NCI-H2107 (cell line): ENCODE data around the gene NTN3.
A peak's percentile ranks its signal among the peaks of the same experiment; 100 is the strongest.

Source experiments
- DNase-seq: peaks from one replicate; lab custom pipeline; 2025; lab: John Stamatoyannopoulos, UW

NTN3 gene

DNA sequence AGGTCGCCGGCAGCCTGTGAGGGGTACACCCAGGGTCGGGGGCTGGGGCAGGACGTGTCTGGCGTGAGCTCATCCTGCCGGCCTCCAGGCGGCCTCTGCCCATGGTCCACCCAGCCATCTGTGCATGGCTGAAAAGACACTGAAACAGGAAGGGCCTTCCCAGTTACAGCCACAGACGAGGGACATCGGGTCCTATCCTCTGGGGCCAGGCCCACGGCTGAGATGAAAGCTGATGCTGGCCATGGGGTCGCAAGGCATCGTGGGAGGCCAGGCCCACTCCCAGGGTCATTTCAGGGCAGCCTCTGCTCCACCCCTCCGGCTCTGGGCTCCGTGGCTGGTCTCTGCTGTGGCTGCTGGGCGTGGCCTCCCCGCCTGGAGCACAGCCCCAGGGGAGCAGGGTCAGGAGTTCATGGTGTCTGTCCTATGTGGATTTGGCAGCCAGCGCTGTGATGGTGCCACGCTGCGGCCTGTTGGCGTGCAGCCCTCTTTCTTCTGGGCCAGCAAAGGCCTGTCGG, 26.1 kb downstream of the NTN3 start:
- DNase-seq, result peak; percentile 43

DNA sequence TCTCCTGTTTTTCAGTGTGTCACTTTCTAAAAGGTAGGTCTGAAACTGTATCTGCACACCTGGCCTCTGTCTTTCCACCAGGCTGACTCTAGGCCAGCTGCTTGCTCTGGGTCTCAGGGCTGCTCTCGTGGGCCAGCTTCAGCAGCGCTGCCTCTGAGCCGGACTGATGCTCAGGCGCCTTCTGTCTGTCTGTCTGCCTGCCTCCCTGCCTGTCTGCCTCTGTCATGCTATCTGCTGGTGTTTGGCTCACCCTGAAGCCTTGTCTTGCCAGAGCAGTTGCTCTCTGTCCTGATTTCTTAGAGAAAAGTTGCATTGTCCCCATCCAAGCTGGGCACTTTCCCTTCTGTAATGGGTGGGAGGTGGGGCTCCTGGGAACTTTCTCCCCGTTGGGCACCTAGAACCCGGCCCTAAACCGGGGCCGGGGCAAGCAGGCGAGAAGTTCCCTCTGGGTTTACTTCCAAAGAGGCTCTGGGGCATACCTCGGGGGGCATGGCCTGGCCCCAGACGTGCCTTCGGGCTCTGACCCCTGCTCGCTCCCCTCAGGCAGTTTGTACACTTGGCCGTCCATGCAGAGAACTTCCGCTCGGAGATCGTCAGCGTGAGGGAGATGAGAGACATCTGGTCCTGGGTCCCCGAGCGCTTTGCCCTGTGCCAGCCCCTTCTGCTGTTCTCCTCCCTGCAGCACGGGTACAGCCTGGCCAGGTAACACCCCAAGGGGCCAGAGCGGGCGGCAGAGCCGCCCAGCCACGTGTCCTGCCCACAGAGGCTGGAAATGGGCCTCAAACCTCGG, 26.8 kb downstream of the NTN3 start:
- DNase-seq, result no peak

DNA sequence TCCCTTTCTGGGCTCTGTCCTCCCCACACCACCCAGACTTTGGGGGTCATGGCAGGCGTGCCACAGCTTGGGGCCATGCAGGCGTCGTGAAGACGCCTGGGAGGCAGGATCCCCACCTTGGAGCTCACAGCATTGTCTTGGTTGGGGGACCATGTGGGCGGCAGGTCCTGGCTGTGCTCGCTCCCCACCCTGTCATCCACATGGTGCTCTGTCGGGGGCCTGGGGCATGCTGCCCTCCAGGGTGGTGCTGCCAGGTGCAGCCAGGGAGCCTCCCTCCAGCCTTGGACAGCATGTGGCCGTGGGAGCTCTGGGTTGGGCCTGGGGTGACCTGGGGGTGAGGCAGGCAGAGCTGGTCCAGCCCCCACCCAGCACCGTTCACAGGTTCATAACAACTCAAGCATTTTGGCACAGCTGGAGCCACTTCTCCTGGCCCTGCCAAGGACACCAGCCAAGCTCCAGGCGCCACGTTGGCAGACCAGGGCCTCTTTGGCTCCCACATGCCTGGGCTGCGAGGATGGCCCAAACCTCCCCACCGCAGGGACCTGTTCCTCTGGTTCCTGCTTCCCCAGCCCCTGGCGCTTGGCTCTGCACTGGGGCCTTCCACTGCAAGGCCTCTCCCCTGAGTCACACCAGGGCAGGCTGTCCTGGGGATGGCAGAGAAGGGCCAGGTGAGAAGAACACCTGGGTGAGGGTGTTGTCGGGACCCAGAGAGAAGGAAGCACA, 27.6 kb downstream of the NTN3 start:
- no peak for DNase-seq

DNA sequence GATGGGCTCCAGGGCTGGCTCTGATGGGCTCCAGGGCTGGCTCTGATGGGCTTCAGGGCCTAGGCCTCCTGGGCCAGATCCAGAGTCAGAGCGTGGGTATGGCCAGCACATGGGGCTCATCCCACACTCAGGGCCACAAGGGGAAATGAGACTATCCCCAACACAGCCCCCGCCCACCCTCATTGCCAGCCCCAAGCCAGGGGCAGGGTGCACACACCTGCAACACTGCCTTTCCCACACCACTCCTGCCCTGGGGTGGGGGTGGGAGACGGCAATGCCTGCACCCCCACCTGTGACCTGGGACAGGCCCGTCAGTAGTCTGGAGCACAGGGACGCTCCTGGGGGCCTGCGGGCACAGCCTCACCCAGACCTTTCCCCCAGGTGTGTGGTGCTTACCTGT, 28.4 kb downstream of the NTN3 start:
- DNase-seq, result no peak

DNA sequence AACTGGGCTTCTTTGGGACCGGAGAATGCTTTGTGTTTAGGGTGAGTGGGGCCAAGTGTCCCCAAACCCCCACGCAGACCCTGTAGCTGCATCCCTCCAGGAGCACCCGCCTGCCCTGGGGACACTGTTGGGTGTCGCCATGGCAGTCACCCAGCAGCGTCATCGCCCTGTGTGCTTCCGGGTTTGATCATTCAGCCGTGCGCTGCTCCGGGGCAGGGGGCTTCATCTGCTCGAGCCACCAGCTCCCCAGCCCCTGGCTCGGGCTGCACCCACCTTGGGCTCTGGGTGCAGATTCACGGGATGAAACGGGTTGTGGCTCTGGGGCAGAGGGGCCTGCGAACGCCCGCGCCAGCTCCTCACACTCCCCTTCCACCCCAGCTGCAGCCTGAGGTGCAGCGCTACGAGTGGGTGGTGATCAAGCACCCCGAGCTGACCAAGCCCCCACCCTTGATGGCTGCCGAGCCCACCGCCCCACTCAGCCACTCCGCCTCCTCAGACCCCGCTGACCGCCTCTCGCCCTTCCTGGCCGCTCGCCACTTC, 28.9 kb downstream of the NTN3 start:
- no peak for DNase-seq

DNA sequence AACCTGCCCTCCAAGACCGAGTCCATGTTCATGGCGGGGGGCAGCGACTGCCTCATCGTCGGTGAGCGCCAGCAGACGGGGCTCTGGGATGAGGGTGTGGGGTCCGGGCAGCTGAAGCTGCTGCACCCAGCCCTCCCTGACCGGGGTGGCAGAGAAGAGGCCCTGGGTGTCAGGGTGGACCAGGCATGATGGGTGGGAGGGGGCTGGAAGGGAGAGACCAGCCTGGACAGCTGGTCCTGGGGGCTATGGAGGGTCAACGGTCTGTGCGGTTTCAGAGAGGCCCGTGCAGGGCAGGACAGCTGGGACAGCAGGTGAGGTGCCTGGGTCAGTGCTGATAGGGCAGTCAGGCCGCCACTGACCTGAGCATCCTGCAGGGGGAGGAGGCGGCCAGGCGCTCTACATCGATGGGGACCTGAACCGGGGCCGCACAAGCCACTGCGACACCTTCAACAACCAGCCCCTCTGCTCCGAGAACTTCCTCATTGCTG, 29.4 kb downstream of the NTN3 start:
- no peak for DNase-seq

DNA sequence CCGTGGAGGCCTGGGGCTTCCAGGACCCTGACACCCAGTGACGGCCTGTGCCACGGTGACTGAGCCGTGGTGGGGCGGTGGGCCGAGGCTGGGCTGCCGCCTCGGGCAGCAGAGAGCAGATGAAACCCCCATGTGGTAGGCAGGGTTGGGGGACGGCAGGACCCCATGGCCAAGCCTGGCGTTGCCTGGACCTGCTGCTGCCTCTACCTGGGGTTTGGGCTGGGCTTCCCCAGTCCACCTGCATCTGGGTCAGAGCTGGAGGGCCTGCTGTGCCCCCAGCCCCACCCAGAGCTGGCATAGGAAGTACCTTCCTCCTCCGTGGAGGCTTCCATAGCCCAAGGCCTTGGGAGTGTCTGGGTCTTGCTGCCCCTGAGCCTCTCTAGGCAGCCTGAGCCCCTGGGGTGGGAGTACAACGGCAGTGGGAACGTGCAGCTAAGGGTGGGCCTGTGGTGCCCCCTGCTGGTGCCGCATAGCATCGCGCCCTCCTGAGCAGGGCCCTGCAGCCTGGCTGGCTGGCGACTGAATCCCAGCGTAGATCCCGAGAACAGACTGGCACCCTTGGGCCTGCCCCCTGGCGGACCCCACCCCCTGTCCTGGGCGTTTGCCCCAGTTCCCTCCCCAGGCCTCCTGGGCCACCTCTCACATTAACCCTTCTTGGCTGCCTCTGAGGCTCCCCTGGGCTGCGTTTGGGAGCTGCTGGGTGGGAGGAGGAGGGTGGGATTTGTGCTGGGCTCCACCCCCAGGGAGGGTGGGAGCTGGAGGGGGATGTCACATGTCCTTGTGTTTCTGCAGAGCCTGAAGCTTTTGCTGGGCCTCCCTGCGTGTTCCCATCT, 30.0 kb downstream of the NTN3 start:
- DNase-seq, result peak; percentile 80

DNA sequence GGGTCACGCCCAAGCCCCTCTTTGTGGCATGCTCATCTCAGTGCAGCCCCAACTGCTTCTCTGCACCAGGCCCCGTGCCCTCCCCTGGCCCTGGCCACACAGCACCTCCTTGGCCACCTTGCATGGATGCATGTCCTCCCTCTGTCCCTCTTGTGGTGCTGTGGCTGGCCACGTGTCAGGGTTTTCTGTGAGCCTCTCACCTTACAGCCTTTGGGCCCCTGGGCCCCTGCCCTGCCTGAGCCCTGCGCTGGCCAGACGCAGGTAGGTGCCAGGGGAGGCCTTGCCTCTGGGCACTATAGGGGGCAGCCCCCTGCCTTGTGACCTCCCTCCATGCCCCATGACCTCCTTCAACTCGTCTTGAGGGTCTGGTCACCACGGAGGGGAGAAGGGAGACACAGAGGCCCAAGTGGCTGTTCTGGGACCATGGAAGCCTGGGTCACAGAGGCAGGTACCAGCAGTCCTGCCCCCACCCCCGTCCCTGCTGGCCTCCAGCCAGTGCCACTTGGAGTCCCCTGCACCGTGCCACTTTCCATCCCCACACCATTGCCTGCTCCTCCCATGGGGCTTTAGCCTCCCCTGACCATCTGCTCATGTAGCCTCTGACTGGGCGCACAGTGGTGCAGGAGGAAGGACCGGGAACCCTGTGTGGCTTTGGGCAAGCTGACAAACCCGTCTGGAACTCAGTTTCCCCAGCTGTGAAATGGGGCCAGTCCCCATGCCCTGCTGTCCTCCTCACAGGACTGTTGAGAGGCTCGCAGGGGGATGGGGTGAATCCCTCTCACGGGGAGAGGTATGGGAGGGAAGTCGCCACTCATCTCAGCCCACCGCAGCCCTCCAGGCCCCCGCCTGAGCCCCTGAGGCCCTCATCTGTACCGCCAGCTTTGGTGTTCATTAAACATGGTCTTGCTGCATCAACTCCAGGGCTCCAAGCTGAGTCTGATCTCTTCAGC, 31.1 kb downstream of the NTN3 start:
- DNase-seq, result no peak

DNA sequence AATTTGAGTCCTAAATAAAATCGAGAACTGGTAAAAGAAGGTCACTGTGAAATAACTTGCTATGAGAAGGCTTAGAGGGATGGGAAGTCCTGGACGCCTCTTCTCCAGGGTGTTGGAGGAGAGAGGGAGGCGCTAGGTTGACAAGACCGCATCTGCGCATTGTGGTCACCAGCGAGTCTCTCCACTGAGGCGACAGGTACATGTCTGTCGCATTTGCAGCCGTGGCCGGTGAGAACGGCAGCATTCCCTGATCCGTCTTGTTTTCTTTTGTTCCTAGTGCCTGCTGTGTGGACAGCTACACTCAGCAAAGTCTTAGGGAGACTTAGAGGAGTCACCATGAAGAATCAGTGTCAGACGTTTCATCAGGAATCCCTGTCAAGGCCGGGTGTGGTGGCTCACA, 34.6 kb downstream of the NTN3 start:
- no peak for DNase-seq

DNA sequence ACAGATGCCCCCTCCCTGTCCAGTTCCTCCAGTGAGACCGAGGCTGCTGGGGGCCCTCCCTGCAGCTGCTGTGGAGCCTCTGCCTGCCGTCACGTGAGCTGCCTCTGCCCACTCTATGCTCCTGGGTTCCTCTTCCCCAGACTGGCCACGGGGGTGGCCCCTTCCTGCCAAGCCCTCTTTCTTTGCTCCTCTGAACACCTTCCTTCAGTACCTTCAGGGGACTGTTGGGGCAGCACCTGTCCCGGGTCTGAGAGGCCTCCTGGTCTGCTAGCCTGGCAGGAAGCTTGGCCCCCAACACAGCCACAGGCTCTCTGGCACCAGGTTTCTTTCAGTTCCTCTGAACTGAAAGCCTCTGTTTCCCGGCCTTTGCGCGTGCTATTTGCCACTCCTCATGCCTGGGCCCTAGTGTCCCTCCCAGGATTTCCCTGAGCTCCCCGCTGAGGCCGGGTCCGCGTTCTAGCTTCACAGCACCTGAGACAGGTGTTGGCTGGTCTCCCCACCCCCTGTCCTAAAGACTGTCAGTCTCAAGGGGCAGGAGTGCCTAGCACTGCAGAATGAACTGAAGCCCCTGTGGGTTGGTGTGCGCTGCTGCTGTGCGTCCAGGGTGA, 36.1 kb downstream of the NTN3 start:
- no peak for DNase-seq

DNA sequence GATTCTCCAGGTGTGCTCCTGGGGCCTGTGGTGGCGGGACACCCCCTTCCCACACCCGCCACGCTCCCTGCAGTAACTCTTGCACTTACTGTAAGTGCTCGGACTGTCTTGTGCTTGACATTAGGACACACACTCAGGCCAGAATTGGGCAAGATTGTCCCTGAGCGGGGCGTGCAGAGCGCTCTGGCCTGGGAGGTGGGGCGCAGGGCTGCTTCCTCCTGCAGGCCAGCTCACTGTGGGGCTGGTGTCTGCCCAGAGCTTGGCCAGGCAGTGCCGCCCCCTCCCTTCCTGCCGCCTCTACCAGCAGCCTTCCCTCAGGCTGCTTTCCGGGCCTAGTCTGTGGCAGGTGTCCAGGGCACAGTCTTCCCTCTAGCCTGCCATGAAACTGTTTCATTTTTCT, 36.6 kb downstream of the NTN3 start:
- DNase-seq, result no peak

DNA sequence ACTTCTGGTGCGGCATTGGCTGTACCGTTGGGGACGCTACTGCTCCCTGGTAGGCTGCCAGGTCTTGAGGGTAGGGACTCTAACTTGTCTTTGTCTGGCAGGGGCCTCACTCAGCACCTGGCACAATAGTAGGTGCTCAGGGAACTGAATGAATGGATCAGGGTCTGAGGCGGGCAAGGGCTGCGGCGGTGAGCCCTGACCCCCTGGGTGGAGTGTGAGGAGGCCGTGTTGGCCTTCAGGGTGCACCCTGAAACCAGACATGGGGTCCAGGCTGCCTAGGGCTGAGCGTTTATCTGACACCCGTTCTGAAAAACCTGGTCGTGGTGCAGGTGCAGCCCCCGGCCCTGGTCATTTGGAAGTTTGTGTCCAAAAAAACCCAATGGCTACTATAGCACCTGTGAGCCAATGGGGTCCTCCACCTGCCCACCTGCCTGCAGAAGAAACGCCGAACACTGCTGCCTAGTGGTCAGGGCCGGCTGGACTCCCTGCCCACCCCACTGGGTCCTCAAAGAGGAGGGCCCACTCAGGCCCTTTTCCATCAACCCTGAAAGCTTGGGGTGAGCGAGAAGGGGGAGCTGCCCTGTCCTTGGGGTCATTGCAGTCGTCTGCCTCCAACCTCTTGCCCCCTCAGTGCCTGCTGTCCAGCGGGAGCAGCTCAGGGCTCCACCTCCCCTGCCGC, 37.8 kb downstream of the NTN3 start:
- DNase-seq, result no peak

DNA sequence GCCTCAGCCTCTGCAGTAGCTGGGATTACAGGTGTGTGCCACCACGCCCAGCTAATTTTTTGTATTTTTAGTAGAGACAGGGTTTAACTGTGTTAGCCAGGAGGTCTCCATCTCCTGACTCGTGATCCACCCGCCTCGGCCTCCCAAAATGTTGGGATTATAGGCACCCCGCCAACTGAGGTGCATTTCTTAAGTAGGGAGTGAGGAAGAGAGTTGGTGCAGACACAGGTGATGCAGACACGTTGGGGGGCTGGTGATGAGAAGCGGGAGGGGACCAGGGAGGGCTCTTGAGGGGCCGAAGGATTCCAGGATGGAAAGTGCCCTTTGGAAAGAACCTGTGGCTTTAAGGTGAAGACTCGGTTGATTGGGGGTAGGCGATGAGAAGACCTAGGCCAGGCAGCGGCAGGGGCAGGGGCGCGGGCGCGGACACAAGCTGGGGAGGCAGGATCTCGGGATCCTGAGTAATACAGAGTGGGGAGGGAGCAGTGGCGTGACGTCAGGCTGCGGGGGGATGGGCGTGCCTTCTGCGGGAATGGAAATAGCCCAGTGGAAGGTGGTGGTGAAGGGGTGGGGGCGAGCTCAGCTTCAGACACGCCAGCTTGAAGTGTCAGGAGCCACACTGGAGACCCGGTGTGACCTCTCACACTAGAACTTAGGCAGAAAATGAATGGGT, 40.2 kb downstream of the NTN3 start:
- no peak for DNase-seq

DNA sequence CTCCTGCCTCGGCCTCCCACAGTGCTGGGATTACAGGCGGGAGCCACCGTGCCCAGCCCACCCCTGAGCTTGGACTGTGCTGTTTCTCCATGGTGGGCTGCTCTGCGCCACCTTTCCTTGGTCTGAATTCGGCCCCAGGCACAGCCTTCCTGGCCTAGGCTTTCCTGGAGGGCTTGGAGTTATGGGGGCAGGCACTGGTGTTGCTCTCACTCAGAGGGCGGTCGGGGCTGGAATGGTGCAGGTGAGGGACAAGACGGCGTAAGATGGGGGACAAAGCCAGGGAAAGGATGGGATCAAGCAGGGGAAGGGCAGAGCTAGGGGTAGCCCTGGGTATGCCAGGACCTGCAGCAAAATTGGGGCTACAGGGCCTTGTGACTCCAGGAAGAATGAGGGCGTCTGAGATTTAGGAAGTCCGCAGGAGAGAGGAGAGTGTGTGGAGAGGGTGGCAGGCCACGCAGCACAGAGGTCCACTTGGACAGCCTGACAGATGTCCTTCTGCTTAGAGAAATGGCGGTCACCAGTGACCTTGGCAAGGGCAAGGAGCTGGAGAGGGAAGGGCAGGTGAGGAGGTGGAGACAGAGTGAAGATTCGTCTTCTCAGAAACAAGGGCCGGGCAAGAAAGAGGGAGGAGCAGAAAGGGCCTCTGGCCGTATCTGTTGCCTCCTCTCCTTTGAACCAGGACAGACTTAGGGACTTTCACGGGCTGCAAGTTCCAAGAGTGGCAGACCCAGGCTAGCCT, 41.1 kb downstream of the NTN3 start:
- no peak for DNase-seq

DNA sequence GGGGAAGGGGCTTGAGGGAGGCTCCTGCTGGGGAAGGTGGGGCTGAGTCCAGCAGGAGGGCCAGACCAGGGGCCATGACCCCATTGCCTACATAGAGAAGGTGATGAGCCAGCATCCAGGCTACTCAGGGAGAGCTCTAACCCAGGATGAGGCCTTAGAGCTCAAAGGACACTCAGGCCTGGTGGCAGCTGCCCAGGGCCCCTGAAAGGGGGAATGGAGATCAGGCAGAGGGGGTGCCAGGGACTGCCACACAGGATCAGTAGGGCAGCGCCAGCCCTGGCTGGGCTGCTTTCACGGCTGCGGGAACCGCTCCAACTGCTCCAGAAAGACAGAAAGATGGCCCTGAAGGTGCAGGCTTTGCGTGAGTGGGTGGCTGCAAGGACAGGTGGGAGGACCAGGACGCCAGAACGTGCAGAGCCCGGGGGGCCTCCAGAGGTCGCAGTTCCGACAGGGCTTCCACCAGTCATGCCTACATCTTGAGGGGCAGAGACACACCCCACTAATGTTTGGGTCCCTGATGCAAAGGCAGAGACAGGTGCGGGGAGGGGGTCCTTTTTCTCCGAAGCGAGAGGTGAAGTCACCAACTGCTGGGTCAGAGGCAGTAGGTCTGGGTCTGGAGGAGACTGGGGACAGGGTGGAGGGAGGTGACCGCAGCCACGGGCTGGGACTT, 41.8 kb downstream of the NTN3 start:
- DNase-seq, result peak; percentile 52

DNA sequence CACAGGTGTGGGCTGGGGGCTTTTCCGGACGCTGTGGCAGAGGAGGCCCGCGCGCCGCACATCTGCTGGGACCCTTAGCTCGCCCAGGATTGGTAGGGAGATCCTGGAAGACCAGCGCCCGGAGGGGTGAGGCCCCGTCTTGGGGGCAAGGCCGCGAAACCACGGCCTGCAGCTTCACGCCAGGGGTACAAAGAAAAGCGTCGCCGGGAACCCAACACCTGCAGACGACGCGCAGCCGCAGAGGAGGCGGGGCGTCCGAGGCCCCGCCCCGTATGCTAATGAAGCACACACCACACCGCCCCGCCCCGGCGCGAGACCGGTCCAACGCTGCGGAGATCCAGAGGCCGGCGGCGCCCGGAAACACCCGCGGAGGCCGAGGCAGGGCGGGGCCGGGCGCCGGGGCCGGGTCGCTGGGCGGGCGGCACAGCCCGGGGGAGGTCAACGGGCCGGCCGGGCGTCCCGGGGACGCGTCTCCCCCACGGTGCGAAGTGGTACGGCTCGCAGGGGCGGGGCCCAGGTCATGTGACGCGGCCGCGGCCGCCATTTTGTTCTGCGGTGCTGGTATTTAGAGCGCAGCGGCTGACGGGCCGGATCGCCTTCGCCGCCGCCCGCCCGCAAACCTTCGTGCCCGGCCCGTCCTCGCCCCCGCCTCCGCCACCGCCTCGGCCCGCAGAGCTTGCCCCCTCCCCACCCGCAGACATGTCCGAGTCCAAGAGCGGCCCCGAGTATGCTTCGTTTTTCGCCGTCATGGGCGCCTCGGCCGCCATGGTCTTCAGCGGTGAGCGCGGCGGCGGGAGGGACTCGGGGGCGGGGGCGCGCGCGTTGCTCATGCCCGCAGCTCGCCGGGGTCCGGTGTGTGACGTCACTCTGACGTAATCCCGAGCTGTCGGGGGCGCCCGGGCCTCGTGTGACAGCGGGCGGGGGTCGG, 42.6 kb downstream of the NTN3 start, which contains the start of gene ATP6V0C:
ATP6V0C (plus strand) TSS at position 548 of the 928 bp plus-strand sequence; CDS start at position 700, 152 bp downstream.
- peak; percentile 90 for DNase-seq
